ENCODE measurements around the gene WNK4. TPM values are rescaled to one million over a fixed set of nuclear protein-coding genes. Genes with fewer than 3 reads are reported as not detected.
A peak's percentile ranks its signal among the peaks of the same experiment; 100 is the strongest.

The WNK4 gene
- total and polyA plus RNA-seq, 2 experiments from 2014 or later = 0.10 to 0.65 TPM

DNA sequence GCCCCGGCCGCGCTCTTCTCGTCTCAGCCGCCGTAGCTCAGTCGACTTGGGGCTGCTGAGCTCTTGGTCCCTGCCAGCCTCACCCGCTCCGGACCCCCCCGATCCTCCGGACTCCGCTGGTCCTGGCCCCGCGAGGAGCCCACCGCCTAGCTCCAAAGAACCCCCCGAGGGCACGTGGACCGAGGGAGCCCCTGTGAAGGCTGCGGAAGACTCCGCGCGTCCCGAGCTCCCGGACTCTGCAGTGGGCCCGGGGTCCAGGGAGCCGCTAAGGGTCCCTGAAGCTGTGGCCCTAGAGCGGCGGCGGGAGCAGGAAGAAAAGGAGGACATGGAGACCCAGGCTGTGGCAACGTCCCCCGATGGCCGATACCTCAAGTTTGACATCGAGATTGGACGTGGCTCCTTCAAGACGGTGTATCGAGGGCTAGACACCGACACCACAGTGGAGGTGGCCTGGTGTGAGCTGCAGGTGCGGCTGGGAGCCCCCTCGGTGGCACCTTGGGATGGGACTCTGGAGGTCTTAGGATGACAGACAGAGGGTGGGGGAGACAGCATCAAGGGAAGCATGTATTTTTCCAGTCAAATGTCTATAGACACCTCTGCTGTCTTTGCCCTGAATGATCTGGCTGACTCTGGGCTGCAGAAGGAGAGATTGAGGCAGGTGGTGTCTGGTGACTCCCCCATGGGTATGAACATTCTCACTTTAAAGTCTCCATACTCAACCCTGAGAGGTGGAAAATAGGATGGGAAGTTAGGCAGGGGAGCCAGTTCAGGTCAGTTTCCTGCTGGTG lies 635 bp downstream of the WNK4 start:
- peaks cover 21% of the 10 kb centered on the region; the same call in 1 of the 2 replicates for H3K4me1 ChIP-seq (ENCODE audit: insufficient read depth)
- H3K9me2 ChIP-seq (ENCODE audit: insufficient read depth) = no peaks in the 10 kb centered on the region
- peaks cover 12% of the 10 kb centered on the region; the same call in 1 of the 2 replicates for H3F3A ChIP-seq (replicated peaks; ENCODE audit: low read depth)
- H3K9me3 Mint-ChIP-seq = no peaks in the 10 kb centered on the region; the same call in 2 of the 3 replicates
- no peaks in the 10 kb centered on the region for H3K79me2 ChIP-seq (replicated peaks; ENCODE audit: insufficient read depth)
- H3K36me3 Mint-ChIP-seq (ENCODE audit: low read depth) = peaks cover 31% of the 10 kb centered on the region
- H3K4me2 ChIP-seq = peak overlapping the region; percentile 93
- peak overlapping the region; percentile 81 for H3K4me3 ChIP-seq
- DNase-seq (ENCODE audit: low spot score) = no peak
- ATAC-seq = peak; percentile 37
- no peak overlapping the region for H3K27ac ChIP-seq (ENCODE audit: low read depth)
- H2AFZ ChIP-seq = peak overlapping the region; percentile 89; the same call in 1 of the 2 replicates
- TF ChIP-seq POLR2AphosphoS5 (IDR thresholded peaks at IDR 0.05; ENCODE audit: low read depth) (no peak), EZH2 (IDR thresholded peaks at IDR 0.05; ENCODE audit: low read depth, unreplicated experiment) (peak; percentile 39)
- no peaks in the 10 kb centered on the region; the same call in 1 of the 2 replicates for H3K36me3 ChIP-seq (ENCODE audit: insufficient read depth)
- peaks cover 44% of the 10 kb centered on the region for H3K27me3 Mint-ChIP-seq (ENCODE audit: insufficient read depth, low read depth, poor library complexity)
- H4K20me1 ChIP-seq (replicated peaks; ENCODE audit: insufficient read depth) = no peaks in the 10 kb centered on the region
- H3K27me3 ChIP-seq (ENCODE audit: insufficient read depth) = peaks cover 34% of the 10 kb centered on the region
- peaks cover 24% of the 10 kb centered on the region for H3K4me1 Mint-ChIP-seq
- no peak overlapping the region for H3K27ac Mint-ChIP-seq
- peak overlapping the region; percentile 72 for H3K4me3 Mint-ChIP-seq

DNA sequence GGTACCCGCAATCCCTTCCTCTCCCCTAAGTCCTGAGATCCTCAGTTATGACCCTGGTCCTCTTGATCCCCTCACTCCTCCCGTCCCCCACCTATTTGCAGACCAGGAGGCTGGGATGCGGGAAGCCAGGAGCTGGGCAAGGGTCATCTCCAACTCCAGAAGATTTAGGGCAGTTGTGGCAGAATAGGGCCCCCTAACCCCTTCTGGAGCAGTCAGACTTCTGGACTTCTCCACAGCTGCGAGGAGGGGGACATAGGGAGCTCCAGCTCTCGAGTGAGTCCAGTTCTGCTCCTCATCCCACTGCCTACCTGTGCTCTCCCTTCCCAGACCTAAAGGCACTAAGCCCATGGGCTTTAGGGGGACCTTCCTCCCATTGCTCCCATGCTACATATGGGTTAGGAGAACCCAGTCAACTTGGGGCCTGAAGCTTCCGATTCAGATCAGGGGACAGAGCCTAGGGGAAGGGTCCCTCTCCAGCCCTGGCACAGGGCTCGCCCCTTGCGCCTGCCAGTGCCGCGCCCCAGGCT lies 1.3 kb downstream of the WNK4 start:
- ATAC-seq (no peak), DNase-seq (ENCODE audit: low spot score) (no peak)
- no peak overlapping the region for H3K4me3 ChIP-seq
- peaks cover 21% of the 10 kb centered on the region; the same call in 1 of the 2 replicates for H3K4me1 ChIP-seq (ENCODE audit: insufficient read depth)
- no peaks in the 10 kb centered on the region for H3K79me2 ChIP-seq (replicated peaks; ENCODE audit: insufficient read depth)
- Mint-ChIP-seq H3K9me3 (no peaks in the 10 kb centered on the region; the same call in 2 of the 3 replicates), H3K36me3 (ENCODE audit: low read depth) (peaks cover 24% of the 10 kb centered on the region), H3K27me3 (ENCODE audit: insufficient read depth, low read depth, poor library complexity) (peaks cover 44% of the 10 kb centered on the region), H3K4me3 (peak overlapping the region; percentile 72), H3K4me1 (peaks cover 24% of the 10 kb centered on the region), H3K27ac (no peak overlapping the region)
- no peaks in the 10 kb centered on the region for H3K36me3 ChIP-seq (ENCODE audit: insufficient read depth)
- no peaks in the 10 kb centered on the region for H3K9me2 ChIP-seq (ENCODE audit: insufficient read depth)
- peaks cover 34% of the 10 kb centered on the region for H3K27me3 ChIP-seq (ENCODE audit: insufficient read depth)
- H4K20me1 ChIP-seq (replicated peaks; ENCODE audit: insufficient read depth) = no peaks in the 10 kb centered on the region
- H2AFZ ChIP-seq = no peak overlapping the region
- H3K27ac ChIP-seq (ENCODE audit: low read depth) = no peak overlapping the region
- peak overlapping the region; percentile 93; the same call in 1 of the 2 replicates for H3K4me2 ChIP-seq
- peaks cover 12% of the 10 kb centered on the region; the same call in 1 of the 2 replicates for H3F3A ChIP-seq (replicated peaks; ENCODE audit: low read depth)
- no peak for TF ChIP-seq EZH2 (IDR thresholded peaks at IDR 0.05; ENCODE audit: low read depth, unreplicated experiment)
- TF ChIP-seq, protein P1, sequence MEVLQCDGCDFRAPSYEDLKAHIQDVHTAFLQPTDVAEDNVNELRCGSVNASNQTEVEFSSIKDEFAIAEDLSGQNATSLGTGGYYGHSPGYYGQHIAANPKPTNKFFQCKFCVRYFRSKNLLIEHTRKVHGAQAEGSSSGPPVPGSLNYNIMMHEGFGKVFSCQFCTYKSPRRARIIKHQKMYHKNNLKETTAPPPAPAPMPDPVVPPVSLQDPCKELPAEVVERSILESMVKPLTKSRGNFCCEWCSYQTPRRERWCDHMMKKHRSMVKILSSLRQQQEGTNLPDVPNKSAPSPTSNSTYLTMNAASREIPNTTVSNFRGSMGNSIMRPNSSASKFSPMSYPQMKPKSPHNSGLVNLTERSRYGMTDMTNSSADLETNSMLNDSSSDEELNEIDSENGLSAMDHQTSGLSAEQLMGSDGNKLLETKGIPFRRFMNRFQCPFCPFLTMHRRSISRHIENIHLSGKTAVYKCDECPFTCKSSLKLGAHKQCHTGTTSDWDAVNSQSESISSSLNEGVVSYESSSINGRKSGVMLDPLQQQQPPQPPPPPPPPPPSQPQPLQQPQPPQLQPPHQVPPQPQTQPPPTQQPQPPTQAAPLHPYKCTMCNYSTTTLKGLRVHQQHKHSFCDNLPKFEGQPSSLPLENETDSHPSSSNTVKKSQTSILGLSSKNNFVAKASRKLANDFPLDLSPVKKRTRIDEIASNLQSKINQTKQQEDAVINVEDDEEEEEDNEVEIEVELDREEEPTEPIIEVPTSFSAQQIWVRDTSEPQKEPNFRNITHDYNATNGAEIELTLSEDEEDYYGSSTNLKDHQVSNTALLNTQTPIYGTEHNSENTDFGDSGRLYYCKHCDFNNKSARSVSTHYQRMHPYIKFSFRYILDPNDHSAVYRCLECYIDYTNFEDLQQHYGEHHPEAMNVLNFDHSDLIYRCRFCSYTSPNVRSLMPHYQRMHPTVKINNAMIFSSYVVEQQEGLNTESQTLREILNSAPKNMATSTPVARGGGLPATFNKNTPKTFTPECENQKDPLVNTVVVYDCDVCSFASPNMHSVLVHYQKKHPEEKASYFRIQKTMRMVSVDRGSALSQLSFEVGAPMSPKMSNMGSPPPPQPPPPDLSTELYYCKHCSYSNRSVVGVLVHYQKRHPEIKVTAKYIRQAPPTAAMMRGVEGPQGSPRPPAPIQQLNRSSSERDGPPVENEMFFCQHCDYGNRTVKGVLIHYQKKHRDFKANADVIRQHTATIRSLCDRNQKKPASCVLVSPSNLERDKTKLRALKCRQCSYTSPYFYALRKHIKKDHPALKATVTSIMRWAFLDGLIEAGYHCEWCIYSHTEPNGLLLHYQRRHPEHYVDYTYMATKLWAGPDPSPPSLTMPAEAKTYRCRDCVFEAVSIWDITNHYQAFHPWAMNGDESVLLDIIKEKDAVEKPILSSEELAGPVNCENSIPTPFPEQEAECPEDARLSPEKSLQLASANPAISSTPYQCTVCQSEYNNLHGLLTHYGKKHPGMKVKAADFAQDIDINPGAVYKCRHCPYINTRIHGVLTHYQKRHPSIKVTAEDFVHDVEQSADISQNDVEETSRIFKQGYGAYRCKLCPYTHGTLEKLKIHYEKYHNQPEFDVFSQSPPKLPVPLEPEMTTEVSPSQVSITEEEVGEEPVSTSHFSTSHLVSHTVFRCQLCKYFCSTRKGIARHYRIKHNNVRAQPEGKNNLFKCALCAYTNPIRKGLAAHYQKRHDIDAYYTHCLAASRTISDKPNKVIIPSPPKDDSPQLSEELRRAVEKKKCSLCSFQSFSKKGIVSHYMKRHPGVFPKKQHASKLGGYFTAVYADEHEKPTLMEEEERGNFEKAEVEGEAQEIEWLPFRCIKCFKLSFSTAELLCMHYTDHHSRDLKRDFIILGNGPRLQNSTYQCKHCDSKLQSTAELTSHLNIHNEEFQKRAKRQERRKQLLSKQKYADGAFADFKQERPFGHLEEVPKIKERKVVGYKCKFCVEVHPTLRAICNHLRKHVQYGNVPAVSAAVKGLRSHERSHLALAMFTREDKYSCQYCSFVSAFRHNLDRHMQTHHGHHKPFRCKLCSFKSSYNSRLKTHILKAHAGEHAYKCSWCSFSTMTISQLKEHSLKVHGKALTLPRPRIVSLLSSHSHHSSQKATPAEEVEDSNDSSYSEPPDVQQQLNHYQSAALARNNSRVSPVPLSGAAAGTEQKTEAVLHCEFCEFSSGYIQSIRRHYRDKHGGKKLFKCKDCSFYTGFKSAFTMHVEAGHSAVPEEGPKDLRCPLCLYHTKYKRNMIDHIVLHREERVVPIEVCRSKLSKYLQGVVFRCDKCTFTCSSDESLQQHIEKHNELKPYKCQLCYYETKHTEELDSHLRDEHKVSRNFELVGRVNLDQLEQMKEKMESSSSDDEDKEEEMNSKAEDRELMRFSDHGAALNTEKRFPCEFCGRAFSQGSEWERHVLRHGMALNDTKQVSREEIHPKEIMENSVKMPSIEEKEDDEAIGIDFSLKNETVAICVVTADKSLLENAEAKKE (CRISPR knock-in tag; IDR thresholded peaks at IDR 0.05) = no peak
- no peak for TF ChIP-seq CREB1 (CRISPR knock-in tag; IDR thresholded peaks at IDR 0.05; ENCODE audit: low read depth)
- TF ChIP-seq, protein P2, sequence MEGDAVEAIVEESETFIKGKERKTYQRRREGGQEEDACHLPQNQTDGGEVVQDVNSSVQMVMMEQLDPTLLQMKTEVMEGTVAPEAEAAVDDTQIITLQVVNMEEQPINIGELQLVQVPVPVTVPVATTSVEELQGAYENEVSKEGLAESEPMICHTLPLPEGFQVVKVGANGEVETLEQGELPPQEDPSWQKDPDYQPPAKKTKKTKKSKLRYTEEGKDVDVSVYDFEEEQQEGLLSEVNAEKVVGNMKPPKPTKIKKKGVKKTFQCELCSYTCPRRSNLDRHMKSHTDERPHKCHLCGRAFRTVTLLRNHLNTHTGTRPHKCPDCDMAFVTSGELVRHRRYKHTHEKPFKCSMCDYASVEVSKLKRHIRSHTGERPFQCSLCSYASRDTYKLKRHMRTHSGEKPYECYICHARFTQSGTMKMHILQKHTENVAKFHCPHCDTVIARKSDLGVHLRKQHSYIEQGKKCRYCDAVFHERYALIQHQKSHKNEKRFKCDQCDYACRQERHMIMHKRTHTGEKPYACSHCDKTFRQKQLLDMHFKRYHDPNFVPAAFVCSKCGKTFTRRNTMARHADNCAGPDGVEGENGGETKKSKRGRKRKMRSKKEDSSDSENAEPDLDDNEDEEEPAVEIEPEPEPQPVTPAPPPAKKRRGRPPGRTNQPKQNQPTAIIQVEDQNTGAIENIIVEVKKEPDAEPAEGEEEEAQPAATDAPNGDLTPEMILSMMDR (conservative IDR thresholded peaks at IDR 0.05; ENCODE audit: low read depth in 2 of 2) = no peak
- no peak for TF ChIP-seq ZNF114 (CRISPR knock-in tag; IDR thresholded peaks at IDR 0.05)
- TF ChIP-seq POLR2AphosphoS5 (IDR thresholded peaks at IDR 0.05; ENCODE audit: low read depth) = no peak
- TF ChIP-seq, protein P3, sequence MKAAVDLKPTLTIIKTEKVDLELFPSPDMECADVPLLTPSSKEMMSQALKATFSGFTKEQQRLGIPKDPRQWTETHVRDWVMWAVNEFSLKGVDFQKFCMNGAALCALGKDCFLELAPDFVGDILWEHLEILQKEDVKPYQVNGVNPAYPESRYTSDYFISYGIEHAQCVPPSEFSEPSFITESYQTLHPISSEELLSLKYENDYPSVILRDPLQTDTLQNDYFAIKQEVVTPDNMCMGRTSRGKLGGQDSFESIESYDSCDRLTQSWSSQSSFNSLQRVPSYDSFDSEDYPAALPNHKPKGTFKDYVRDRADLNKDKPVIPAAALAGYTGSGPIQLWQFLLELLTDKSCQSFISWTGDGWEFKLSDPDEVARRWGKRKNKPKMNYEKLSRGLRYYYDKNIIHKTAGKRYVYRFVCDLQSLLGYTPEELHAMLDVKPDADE (IDR thresholded peaks at IDR 0.05) = no peak

All from GM23338 (cell line).